NCI-H146 treated with DMSO at 0.1 percent for 48 hours (cell line): ENCODE results near the gene C4orf46.

Source experiments
- DNase-seq: peaks from one replicate; lab custom pipeline; 2025; ENCODE audit not compliant: unreplicated experiment; lab: John Stamatoyannopoulos, UW

The C4orf46 gene

DNA sequence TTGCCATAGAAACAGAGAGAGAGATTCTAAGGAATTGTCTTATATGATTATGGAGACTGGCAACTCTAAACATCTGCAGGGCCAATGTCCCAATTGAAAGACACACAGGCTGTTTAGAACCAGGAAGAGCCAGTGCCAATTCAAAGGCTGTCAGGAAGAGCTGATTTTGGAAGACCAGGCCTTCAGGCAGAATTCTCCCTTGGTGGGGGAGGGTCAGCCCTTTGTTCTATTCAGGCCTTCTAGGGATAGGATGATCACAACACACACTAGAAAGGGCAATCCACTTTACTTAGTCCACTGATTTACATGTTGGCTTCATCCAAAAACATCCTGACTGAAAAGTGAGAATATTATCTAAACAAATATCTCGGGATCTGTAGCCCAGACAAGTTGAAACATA lies 15.2 kb downstream of the C4orf46 start:
- no peak for DNase-seq

DNA sequence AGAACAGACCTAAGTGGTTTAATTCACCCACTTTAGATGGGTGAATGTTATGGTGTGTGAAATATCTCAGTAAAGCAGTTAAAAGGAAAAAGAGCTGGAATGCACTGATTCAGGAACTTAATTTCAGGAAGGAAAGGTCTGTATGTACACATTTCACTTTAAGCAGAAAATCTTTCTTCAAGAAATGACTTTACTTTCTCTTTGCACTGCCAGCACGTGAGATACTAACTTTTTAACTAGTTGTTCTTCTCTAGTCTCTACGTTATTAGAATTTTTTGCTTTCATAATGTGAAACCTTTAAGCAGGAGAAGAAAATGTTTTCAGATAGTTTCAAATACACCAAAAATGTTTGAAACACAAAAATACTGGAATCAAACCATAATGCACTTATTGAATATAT lies 18.8 kb downstream of the C4orf46 start:
- no peak for DNase-seq

DNA sequence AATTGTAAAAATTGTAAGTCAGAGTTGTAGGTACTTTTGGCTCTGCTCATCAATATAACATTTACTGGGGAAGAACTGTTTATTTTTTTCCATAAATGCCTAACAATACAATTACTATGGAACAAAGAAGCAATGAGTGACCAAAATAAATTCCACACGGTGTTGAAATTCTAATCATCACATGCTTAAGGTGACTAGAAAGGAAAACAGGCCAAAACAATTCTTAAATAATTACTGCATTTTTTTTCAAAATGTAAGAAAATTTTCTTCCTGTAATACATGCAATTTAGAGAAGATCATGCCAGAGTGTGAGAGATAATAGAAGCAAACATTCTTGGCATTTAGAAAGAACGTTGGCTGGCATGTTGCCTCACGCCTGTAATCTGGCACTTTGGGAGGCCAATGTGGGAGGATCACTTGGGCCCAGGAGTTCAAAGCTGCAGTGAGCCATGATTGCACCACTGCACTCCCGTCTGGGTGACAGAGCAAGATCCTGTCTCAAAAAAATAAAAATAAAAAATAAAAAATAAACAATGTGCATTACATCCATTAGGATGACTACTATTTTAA lies 22.5 kb downstream of the C4orf46 start:
- no peak for DNase-seq

DNA sequence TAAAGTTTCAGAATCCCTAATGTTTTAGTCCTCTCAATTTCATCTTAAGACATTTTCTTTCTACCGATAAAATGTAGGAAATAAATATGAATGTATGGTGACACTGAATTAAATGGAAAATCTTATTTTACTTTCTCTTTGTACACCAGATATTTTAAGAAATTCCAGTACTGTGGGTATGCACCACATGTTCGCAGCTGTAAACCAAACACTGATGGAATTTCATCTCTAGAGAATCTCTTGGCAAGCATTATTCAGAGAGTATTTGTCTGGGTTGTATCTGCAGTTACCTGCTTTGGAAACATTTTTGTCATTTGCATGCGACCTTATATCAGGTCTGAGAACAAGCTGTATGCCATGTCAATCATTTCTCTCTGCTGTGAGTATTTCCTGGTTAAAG lies 26.9 kb downstream of the C4orf46 start:
- no peak for DNase-seq

DNA sequence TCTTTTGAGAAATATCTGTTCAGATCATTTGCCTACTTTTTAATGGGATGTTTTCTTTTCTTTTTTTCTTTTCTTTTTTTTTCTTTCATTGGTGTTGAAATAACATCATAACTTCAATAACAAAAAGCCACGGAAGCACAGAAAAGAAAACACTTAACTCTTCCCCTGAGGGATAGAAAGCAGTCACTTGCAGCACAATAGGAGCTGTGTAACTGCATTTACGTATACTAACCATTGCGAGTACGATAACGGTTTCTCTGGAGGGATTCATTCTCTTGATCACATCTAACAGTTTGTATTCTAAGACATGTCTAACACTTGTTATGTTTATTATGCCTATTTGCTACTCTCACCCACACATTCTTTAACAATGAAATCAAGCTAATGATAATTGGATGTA lies 27.3 kb downstream of the C4orf46 start:
- no peak for DNase-seq

DNA sequence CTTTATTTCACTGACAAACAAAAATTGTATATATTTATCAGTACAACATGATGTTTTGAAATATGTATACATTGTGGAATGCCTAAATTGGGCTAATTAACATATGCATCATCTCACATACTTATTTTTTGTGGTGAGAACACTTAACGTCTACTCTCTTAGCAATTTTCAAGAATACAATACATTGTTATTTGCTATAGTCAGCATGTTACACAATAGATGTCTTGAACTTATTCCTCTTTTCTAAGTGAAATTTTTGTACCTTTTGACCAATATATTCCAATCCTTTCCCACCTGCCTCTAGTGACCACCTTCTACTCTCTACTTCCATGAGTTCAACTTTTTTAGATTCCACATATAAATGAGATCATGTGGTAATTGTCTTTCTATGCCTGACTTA lies 35.1 kb downstream of the C4orf46 start:
- DNase-seq = no peak

DNA sequence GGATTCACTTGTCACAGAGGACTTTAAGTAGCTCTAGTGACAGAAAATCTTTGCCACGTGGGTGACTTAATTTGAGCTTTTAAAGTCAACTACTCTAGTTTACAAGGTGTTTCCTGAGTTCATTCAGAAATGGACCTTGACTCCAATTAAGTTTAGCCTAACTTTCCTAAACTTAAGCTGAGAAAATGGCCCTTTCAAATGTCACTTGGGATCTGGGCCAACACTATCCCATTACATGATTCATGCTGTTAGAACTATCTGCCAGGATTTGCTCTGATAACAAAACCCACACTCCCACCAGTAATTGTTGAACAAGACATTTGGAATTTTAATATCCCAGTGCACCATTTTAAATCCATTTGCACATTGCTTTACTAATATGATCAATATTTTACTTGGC lies 40.8 kb downstream of the C4orf46 start:
- DNase-seq = no peak

DNA sequence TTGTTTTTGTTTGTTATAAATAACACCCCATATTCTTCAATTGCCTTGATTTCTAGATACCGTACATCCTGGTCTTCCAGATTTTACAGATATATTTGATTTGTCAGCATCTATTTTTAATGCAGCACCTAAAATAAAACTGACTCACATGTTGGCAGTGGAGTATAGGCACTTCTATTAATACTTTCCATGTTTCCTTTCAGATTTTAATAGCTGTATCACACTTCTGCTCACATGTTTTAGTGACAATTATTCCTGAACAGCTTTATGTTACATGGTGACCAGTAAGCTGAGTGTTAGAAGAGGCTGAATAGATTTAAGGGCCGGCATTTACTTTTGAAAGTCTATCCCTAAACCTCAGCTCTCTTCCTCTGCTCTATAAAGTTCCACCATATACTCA lies 46.1 kb downstream of the C4orf46 start:
- DNase-seq = no peak

DNA sequence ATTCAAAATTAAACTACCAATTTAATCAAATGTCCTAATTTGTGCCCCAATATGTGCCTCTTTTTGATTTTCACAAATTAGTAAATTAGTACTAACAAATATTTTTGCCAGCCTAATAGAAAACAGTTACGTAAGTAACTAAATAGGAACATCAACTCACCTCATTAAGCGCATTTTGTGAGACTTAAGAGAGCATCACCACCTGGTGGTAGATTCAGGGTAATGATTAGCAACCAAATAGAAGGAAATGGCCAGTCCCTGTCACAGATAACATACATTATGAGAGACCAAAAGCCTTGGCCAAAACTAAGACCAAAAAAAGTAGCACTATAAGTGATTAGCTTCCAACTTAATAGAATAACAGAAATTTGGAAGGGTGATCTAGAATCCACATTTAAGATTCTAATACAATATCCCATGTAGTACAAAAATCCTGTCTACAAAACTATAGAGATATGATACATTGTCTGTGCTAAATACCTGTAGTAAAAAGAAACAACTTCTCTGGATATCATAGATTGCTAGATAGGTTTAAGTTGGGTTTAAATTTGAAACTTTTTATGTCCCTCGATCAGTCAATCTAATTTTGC lies 46.7 kb downstream of the C4orf46 start:
- DNase-seq = peak; percentile 53

DNA sequence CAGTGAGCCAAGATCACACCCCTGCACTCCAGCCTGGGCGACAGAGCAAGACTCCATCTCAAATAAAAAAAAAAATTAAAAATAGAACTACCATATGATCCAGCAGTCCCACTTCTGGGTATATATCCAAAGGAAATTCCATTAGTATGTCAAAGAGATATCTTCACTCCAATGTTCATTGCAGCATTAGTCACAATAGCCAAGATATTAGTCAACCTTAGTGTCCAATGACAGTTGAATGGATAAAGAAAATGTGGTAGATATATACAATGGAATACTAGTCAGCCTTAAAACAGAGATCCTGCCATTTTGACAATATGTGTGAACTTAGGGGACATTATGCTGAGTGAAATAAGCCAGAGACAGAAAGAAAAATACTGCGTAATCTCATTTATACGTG lies 49.4 kb downstream of the C4orf46 start:
- no peak for DNase-seq

DNA sequence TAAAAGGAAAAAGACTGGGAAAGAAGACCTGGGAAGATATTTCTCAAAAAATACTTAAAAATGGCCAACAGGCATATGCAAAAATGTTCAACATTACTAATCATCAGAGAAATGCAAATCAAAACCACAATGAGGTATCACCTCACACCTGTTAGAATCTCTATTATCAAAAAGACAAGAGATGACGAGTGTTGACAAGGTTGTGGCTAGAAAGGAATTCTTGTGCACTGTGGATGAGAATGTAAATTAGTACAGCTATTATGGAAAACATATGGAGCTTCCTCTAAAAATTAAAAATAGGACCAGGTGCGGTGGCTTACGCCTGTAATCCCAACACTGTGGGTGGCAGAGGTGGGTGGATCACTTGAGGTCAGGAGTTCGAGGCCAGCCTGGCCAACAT lies 50.0 kb downstream of the C4orf46 start:
- DNase-seq = no peak

DNA sequence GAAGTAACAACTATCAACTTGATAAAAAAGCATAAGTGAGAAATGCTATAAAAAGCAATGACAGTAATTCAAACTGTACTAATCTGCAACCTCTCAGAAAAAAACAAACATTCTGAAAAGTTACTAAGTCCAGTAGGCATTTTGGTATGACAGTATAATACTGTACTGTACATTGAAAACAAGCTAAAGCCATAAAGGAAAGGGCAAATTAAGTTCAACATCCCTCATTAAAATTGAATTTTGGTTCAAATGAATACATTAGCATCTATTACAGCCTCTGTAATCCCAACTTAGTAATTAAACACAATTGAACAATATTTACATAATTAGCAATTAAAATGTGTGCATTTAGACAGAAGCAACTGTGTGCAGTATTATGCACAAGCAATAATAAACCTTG lies 53.7 kb downstream of the C4orf46 start:
- no peak for DNase-seq
